ENCODE measurements around the gene UBAC2.

Gene UBAC2

DNA sequence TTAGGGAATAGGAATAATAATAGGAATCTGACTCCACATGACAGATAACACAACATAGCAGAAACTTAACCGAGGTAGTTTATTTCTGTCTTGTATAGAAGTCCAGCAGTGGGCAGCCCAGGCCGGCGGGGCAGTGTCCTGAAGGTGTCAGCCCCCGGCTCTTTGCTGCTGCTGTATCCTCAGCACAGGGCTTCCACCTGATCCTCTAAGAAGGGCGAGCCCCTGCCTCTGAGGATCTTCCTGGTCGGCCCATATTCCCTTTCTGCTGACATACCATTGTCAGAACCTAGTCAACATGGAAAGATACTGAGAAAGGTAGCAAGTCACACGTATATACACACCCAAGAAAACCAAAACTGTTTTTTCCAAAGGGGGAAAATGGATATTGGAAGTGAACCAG is 162.7 kb downstream of the UBAC2 start:
- DNase-seq = no peak

DNA sequence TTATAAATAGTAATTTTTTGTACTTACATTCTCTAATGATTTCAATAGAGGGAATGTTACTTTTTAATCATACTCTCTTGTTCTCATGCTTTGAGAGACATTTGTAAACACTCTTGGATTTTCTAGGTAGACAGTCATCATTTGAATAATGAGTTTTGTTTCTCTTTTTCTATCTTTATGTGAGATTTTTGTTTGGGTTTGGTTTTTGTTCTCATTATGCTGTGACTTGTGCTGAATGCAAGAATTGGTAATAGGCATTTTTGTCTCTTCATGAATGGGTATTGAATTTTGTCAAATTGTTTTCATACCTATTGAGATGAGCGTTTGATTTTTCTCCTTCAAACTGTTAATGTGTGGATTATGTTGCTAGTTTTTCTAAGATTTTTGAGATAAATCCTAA is 163.3 kb downstream of the UBAC2 start:
- no peak for DNase-seq

DNA sequence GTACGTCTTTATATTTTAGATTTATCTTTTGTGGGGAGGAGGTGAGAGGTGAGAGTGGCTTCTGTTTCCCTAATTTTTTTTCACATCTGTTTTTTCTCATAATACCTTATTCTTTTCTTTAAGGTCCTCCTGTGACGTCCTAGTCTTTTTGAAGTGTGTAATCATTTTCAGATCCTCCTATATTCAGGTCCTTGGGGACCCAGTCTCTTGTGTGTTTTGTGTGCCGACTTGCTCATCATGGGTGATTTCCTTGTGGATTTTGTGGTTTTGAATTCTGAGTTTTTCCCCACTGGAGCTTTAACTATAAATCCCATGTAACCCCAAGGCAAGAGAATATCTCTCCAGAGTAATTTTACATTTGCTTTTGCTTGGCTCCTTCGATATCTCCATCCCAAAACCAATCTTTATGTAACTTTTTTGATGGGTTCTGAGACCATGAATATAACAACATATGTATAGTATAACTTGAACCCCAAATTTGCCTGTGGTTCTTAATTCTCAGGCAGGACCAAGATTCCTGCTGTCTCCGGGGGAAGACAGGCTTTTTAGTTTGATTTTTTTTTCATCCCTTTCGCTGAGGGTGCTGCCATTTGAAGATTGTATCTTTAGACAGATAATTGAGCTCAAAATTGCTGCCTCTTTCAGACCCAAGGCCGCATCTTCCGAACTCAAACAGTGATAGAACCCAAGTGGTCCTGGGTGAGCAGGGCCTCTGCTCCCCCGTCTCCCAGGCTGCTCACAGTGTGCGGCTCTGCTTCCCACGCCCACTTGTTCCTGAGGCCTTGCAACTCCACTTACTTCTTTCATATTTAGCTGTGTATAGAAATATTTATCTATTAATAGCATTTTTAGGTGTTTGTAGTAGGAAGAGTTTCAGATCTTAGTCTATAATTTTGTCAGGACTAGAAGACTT is 165.7 kb downstream of the UBAC2 start:
- DNase-seq = no peak

DNA sequence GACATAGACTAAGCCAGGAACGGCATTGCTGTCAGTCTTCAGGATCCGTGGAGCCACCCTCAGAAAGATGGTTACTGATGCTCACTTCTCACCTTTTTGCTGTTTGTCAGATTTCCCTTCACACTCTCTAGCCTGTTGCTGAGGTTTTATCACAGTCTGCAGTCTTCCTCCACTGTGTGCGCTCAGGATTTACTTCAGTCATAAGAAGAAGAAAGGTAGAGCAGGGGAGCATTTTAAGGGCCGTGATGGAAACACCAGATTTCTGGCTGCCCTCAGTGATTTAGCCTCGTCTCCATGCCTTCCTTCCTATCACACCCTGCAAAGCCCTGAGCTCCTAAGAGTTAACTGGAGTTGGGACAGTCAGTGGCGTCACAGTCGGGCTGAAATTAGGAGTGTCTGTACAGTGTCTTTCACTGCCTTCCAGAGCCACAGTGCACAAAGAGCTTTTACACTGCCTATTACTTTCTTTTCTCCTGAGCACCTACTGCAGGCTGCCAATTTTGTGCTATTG is 166.5 kb downstream of the UBAC2 start:
- DNase-seq = no peak

DNA sequence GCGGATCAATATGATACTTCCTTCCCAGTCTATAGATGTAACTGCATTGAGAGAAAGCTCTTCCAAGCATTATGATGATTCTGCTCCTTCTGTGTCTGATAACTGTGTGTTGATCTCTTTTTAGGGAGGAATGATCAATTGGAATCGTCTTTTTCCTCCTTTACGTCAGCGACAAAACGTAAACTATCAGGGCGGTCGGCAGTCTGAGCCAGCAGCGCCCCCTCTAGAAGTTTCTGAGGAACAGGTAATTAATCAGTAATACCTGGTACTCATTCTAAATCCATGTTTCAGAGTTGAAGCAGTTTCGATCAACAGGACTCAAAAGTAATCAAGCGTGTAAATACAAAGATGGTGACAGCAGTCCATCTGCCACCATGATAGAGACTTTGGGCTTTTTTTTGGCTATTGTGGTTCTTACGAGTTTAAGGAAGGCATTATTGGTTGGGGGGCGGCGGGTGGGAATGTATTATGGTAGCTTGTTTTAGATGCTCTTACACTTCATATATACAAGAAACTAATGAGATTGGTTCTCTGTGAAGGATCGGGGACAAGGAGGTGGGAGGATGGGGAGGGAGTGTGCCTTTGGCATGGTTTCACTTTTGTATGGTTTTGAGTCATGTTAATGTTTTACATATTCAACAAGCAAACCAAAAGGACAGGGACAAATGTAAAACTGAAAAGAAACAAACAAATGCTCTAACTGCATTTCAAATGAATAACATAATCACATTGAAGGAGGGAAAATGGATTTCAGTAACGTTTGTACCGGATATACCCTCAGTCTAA is 167.2 kb downstream of the UBAC2 start:
- peak; percentile 12 for DNase-seq

DNA sequence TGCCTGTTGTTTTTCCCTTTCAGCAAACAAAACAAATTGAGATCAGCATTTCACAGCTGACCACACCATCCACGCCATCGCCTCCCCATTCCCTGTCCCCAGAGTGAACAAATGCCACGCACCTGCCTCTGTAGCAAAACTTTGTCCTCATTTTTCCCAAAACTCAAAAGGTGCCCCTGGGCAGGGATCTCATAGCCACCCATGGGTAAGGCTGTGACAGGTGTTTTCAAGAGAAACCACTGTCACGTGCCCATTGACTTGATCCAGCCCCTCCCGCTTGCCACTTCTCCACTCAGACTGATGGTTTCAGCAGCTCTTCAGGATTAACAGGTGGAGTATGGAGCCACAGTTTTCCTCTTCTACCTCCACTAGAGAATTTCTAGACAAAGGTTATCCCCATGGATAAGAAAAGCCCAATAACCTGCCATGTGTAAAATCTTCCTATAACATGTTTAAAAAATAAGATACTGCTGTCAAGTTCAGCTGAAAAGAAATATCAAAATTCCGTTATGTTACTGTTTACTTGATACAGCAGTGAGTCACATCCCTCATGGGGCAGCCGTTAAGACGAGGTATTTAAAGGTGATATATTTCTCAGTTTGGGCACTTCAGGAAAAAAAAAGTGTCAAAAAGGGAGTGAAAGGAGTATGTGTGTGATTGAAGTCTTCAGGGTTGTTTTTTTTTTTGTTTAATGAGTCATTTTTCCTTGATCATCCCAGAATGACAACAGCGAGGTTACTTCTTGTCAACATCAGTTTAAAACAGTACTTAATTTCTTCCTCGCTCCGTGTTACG is 170.0 kb downstream of the UBAC2 start:
- DNase-seq = no peak

DNA sequence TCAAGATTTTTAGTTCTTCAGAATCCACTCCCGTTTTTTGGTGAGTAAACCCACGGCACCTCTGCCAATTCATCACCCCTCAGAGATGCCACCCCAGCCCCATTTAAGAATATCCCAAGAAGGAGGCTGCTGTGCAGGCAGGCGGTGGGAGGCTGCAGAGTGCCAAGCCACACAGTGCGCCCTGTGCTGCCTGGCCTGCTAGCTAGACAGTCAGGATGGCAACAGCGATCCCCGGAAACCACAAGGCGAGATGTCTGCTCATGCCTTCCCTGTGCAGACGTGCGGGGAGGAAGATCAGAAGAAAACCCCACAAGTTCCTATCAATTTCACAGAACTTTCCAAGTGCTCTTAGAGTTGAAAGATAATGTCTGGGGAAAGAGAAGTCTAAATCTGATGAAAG is 171.3 kb downstream of the UBAC2 start:
- DNase-seq = no peak

DNA sequence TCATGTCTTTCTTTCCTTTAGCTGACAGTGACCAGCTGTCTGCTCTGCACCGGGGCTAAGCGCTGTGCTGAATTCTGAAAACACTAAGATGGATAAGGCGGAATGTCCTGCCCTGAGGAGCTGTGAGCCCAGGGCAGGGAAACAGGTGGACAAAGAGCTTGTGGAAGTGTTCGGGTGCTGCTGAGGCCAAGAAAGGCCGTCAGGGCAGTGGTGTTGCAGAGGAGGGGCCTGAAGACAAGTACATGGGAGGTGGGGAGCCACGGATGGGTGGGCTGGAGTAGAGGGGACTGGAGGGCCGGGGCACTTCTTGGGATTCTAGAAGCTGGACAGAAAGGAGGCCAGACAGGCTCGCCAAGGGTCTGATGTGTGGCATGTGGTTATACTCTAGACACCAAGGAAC is 172.8 kb downstream of the UBAC2 start:
- DNase-seq = no peak

DNA sequence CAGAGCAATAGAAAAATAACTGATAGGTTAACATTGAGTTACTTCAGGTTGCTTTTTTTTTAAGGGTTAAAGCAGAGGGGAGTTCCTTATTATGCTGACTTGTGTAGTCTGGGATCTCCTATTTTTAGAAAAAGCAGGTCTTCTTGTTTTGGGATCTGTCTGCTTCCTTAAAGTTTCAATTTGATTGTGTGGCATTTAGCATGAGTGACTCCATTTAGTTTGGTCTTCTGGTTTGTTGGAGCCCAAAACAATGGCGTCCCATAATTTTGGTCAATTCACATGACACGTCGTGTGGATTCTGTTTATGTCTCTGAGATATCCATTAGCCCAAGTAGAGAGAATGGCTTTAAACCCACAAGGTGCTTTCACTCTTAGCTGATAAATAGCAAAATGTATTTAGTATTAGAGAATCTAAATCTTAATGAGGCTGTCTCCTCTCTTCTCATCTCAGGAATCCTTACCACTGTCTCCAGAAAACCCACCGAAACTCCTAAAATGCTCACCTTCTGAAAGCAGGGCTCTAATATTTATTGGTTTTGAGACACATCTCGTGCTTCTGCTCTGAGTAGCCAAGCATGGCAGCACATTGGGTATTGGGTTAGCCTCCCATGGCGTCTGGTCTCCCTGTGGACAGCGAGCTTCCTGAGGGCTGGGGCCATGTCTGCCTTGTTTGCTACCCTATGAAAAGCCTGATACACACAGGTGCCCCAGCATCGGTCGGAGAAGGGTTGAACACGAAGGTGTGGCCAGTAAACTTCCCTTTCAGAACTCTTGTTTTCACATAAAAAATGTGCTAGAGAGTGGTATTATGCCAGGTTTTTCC is 173.7 kb downstream of the UBAC2 start:
- DNase-seq = no peak

DNA sequence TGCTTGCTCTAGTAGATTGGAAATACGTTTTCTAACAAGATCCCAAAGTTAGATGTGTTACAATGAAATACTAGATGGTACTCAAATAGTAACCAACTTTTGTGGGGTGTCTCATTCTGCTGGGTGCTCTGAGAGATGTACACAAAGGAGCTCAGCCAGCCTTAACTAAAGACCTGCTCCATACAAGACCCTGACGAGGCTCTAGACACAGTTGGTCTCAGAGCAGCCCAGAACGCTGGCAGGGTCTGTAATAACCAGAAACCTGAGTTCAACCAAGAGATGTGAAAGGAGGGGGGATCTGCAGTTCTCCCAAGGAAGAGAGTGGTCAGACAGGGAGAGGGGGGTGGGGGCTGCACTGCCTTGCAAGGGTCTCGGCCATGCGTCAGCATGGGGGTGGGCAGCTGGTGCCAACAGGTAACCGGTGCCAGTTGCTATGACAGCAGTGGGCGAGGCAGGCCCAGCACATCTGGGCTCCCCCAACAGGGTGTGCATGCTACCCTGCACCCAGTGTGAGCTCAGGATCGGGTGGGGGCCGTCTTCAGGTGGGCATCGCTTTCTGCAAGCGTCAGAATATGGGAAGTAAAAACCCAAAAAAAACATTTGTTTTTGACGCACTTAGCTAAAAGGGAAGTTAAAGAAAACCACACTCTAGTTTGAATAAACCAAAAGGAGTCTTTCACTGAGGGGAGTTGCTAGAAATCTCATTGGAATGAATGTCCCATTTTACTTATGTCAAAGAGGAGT is 174.5 kb downstream of the UBAC2 start:
- DNase-seq = no peak

DNA sequence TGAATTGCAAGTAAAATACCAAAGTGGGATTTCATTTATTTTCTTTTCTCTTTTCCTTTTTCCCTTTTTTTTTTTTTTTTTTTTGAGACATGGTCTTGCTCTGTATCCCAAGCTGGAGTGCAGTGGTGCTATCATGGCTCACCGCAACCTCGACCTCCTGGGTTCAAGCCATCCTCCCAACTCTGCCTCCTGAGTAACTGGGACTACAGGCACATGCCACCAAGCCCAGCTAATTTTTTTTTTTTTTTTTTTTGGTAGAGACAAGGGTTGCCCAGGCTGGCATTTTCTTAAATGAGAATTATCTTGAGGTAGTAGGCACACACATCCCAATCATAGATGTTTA is 175.1 kb downstream of the UBAC2 start:
- no peak for DNase-seq

DNA sequence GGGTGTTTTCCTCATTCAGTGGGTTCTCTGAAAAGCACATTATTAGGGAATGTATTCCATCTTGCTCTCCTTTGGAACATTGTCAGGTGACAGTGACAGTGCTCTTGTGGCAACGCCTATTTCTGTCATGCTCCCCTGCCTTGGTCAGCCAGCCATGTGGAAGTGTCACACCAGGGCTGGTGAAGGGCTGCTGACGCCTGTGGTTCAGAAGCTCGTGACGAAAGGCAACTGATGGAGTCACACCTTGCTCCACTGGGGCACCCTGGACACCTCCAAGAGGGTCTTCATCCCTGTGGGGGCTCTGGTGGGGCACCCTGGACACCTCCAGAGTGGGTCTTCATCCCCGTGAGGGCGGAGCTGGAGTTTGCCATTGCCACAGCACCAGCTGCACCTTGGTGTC is 175.5 kb downstream of the UBAC2 start:
- no peak for DNase-seq

DNA sequence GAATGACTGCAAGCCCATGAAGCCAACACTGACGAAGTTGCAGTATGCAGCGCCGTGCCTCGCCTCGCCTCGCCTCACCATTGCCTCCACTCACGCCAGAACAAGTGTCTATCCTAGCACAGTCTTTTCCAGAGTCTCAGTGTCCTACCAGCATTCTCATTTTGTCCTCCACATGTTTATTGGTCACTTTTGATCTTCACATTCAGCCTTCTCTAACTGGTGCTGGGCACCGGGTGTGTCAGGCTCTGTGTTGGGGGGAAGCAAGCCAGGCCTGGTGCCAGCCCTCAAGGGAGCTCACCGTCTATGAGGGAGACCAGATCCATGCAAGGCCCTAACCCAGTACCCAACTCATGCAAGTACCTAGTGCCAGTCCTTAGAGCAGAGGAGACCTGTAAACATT is 176.3 kb downstream of the UBAC2 start:
- DNase-seq = no peak

DNA sequence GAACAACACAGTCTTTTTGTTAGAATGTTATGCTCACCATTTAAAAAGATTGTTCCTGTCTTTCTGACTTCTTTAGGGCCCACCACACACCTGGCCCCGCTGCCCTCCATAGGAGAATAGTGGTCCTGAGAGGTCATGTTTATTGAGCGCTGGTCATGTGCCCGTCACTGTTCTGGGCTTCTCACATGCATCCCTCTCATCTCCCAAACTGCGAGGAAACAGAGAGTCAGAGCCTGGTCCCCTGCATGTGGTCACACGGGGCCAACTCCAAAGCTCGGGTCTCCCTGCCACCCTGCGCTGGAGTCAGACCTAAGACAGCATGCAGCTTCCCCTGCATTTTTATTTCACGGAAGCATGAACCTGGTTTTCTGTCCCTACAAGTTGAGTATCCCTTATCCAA is 177.0 kb downstream of the UBAC2 start:
- DNase-seq = no peak

DNA sequence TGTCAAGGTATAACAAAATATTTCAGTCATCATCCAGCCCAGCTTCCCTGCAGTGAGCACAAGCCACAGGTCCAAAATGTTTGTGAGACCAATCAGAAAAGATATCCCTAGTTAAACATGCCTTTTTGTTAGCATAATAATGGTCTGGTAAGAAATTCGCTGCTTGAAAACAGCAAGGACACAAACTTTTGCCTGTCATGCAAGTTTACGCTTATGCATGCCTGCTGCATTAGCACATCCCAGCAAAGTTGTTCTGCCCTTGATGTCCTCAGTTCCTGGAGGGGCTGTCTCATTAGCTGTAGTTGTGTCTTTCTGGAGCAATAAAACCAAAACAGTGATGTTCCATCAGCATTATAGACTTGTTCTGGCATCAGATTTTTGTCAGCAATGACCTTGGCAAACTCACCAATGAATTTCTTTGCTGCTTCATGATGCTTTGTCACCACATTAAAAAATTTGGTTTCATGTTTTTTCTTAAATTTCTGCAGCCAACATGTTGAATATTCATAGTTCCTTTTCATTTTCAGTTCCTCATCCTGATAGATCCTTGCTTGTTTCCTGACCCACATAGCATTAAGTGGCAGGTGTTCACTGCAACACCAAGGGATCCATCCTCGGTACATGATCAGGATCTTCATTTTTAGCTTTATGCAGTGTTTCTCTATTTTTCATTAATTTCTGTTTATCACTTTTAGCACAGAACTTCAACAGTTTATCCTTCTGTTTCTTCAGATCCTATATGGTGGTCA is 178.5 kb downstream of the UBAC2 start:
- no peak for DNase-seq

DNA sequence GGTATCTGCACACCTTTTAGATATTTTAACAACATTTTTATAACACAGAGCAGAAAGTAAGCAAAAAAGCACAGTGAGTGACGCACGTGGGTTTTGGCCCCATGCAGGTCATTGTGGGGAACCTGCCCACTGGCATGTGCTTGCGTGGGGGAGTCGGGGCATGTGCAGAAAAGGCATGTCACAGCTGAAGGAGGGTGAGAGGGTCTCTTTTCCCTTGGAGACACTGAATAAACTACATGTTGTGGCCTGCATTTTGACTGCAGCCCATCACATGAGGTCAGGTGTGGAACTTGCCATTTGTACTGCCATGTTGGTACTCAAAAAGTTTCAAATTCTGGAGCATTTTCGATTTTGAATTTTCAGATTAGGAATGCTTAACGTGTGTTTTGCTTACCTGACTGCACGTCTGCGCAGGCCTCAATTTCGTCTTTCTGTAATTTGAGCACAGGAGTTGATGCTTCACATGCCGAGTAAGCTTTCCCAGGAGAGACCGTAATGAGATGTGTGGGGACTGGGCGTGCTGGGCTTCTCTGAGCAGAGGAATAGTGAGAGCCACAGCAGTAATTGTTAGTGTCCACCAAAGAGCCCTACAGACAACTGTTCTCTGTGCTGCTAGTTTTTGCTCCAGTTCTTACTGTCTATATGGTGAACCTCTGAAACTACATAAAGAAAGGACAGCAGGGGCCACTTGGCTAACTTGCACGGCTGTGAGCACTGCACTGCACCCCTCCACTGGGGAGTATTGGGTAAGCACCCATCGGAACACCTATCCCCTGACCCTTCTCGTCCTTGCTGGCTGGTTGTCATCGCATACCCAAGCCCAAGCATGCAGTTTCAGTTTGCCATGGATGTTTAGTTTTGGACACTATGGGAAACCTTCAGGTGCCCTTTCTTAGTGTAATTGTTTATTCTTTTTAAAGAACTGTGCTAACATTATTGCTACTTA is 179.5 kb downstream of the UBAC2 start:
- DNase-seq = no peak

DNA sequence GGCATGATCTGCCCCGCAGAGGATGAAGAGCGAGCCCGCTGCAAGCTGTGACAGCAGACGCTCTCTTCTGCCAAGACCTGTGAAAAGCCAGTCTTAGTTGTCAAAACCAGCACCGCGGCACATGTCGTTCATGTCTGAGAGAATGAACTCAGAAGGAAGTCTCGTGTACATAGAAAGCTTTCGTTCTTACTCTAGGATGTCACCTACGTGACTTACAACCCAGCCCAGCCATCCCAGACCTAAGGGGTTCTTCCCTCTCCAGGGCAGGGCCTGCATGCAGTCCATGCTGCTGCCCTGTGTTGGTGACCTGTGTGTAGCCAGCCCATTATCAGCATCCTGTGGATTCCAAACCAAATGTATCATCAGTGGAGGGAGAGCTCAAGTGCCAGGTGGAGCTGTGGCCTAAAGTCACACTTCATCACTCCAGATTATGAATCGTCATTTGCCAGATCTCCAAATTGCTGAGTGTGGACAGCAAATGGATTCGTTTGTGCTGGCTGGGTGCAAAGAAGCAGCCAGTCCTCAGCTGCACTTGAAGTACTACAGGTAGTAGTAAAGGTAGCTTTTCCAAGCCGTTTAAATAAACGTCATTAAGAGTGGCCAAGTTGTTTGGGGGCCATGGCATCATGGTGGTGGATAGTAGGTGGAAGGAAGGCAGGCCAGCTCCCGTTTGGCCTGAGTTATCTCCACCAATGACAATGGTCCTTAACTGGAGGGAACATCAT is 180.4 kb downstream of the UBAC2 start:
- DNase-seq = no peak

DNA sequence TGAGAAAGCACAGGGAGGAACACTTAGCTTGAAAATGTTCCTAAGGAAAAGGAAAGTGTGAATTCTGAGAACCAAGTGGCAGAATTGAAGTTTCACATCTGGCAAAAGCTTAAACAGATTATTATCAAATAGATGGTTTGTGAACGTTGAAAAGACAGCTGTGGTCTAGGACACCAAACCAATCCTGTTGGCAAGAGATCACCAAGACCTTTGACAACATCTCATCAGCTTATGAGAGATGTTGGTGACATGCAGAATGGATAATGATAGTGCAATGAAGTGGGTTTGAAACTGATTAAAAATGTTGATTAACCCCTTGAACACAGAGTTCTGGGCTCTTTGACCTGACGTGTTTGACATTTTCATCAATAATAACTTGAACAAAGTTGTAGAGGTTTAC is 181.1 kb downstream of the UBAC2 start:
- no peak for DNase-seq
